ENCODE measurements around the gene TMEM163. TPM values are rescaled to one million over a fixed set of nuclear protein-coding genes. Genes with fewer than 3 reads are reported as not detected.

TMEM163 gene
- total RNA-seq, 1 donor from 2014 or later: 0.18 TPM

- Histone ChIP-seq H3K4me2 (ENCODE audit: low read length) (no peak overlapping the region), H3K36me3 (ENCODE audit: insufficient read depth, low read length) (no peaks in the 10 kb centered on the region), H3K27me3 (ENCODE audit: insufficient read depth, low read length) (no peaks in the 10 kb centered on the region), H3K9me3 (ENCODE audit: insufficient read depth, low read depth, low read length) (no peaks in the 10 kb centered on the region), H3K9ac (ENCODE audit: low read length) (no peak overlapping the region), H3K27ac (ENCODE audit: low read depth, low read length) (no peak overlapping the region), H4K20me1 (ENCODE audit: insufficient read depth, low read length) (no peaks in the 10 kb centered on the region), H3K4me3 (ENCODE audit: insufficient read depth, low read depth, low read length) (no peak overlapping the region), H3K79me2 (ENCODE audit: insufficient read depth, low read length) (no peaks in the 10 kb centered on the region), H3K4me1 (ENCODE audit: insufficient read depth, low read length) (peaks cover 20% of the 10 kb centered on the region), H2AFZ (ENCODE audit: low read depth, low read length) (no peak overlapping the region)
- DNase-seq (ENCODE audit: low read depth): no peak
- H3K36me3 Mint-ChIP-seq (ENCODE audit: low read depth, unreplicated experiment): no peaks in the 10 kb centered on the region
- H3K9me3 Mint-ChIP-seq (ENCODE audit: unreplicated experiment): peaks cover 19% of the 10 kb centered on the region
- peaks cover 26% of the 10 kb centered on the region for H3K27me3 Mint-ChIP-seq (ENCODE audit: low read depth, unreplicated experiment)
- no peak overlapping the region for H3K27ac Mint-ChIP-seq (ENCODE audit: unreplicated experiment)
- H3K4me3 Mint-ChIP-seq (ENCODE audit: unreplicated experiment): no peak overlapping the region
- FAIRE-seq: no peak
- H3K4me1 Mint-ChIP-seq (ENCODE audit: low read depth, unreplicated experiment): peaks cover 4% of the 10 kb centered on the region
- TF ChIP-seq CTCF (IDR thresholded peaks at IDR 0.05; ENCODE audit: insufficient read depth, low read depth, low read length) (no peak), EZH2 (IDR thresholded peaks at IDR 0.05; ENCODE audit: insufficient read depth, low read length) (no peak)
Measured at GRCh38 chr2:134669731-134670669, 48.8 kb downstream of the TMEM163 start.

GRCh38 chr2:134668821-134669220 lies 50.0 kb downstream of the TMEM163 start:
- Histone ChIP-seq H3K36me3 (ENCODE audit: insufficient read depth, low read length) (no peaks in the 10 kb centered on the region), H2AFZ (ENCODE audit: low read depth, low read length) (no peak overlapping the region), H3K9me3 (ENCODE audit: insufficient read depth, low read depth, low read length) (no peaks in the 10 kb centered on the region), H3K9ac (ENCODE audit: low read length) (no peak overlapping the region), H3K79me2 (ENCODE audit: insufficient read depth, low read length) (no peaks in the 10 kb centered on the region), H4K20me1 (ENCODE audit: insufficient read depth, low read length) (no peaks in the 10 kb centered on the region), H3K27ac (ENCODE audit: low read depth, low read length) (no peak overlapping the region), H3K4me1 (ENCODE audit: insufficient read depth, low read length) (peaks cover 20% of the 10 kb centered on the region), H3K4me2 (ENCODE audit: low read length) (no peak overlapping the region), H3K27me3 (ENCODE audit: insufficient read depth, low read length) (no peaks in the 10 kb centered on the region), H3K4me3 (ENCODE audit: insufficient read depth, low read depth, low read length) (no peak overlapping the region)
- Mint-ChIP-seq H3K36me3 (ENCODE audit: low read depth, unreplicated experiment) (no peaks in the 10 kb centered on the region), H3K27me3 (ENCODE audit: low read depth, unreplicated experiment) (peaks cover 29% of the 10 kb centered on the region), H3K4me1 (ENCODE audit: low read depth, unreplicated experiment) (peaks cover 4% of the 10 kb centered on the region), H3K27ac (ENCODE audit: unreplicated experiment) (no peak overlapping the region), H3K4me3 (ENCODE audit: unreplicated experiment) (no peak overlapping the region), H3K9me3 (ENCODE audit: unreplicated experiment) (peaks cover 17% of the 10 kb centered on the region)
- no peak for TF ChIP-seq CTCF (IDR thresholded peaks at IDR 0.05; ENCODE audit: insufficient read depth, low read depth, low read length)
- TF ChIP-seq EZH2 (IDR thresholded peaks at IDR 0.05; ENCODE audit: insufficient read depth, low read length): no peak
- peak; percentile 75 for DNase-seq (ENCODE audit: low read depth)
- no peak for FAIRE-seq

GRCh38 chr2:134667541-134667940 lies 51.3 kb downstream of the TMEM163 start:
- Mint-ChIP-seq H3K9me3 (ENCODE audit: unreplicated experiment) (peaks cover 12% of the 10 kb centered on the region), H3K27me3 (ENCODE audit: low read depth, unreplicated experiment) (peaks cover 30% of the 10 kb centered on the region)

More at GRCh38 chr2:134667541-134667940, 51.3 kb downstream of the TMEM163 start:
- H3K4me3 ChIP-seq (ENCODE audit: insufficient read depth, low read depth, low read length): no peak overlapping the region
- Mint-ChIP-seq H3K36me3 (ENCODE audit: low read depth, unreplicated experiment) (no peaks in the 10 kb centered on the region), H3K4me1 (ENCODE audit: low read depth, unreplicated experiment) (peaks cover 4% of the 10 kb centered on the region), H3K4me3 (ENCODE audit: unreplicated experiment) (no peak overlapping the region), H3K27ac (ENCODE audit: unreplicated experiment) (no peak overlapping the region)
- no peaks in the 10 kb centered on the region for H3K27me3 ChIP-seq (ENCODE audit: insufficient read depth, low read length)
- H3K9me3 ChIP-seq (ENCODE audit: insufficient read depth, low read depth, low read length): no peaks in the 10 kb centered on the region
- H3K9ac ChIP-seq (ENCODE audit: low read length): no peak overlapping the region
- TF ChIP-seq EZH2 (IDR thresholded peaks at IDR 0.05; ENCODE audit: insufficient read depth, low read length) (no peak), CTCF (IDR thresholded peaks at IDR 0.05; ENCODE audit: insufficient read depth, low read depth, low read length) (no peak)
- H3K4me2 ChIP-seq (ENCODE audit: low read length): no peak overlapping the region
- no peak overlapping the region for H2AFZ ChIP-seq (ENCODE audit: low read depth, low read length)
- H3K4me1 ChIP-seq (ENCODE audit: insufficient read depth, low read length): peaks cover 20% of the 10 kb centered on the region
- H3K79me2 ChIP-seq (ENCODE audit: insufficient read depth, low read length): no peaks in the 10 kb centered on the region
- DNase-seq (ENCODE audit: low read depth): no peak
- no peaks in the 10 kb centered on the region for H3K36me3 ChIP-seq (ENCODE audit: insufficient read depth, low read length)
- no peak for FAIRE-seq
- no peaks in the 10 kb centered on the region for H4K20me1 ChIP-seq (ENCODE audit: insufficient read depth, low read length)
- no peak overlapping the region for H3K27ac ChIP-seq (ENCODE audit: low read depth, low read length)

All from astrocyte (in vitro differentiated cells and primary cell).